WTC11 (cell line): Measurements from ENCODE around the gene TSEN54. TPM values are rescaled to one million over a fixed set of nuclear protein-coding genes. Genes with fewer than 3 reads are reported as not detected.
A peak's percentile ranks its signal among the peaks of the same experiment; 100 is the strongest.

Experiments
- ATAC-seq: fragments of 200-7000 bp; cut with Tn5 transposase; 2 replicates; pipeline ENCODE4 v1.10.0; 2021; ENCODE audit warnings: mild to moderate bottlenecking, moderate library complexity
- CTCF ChIA-PET: fragments of 300-600 bp; sonication (Branson Sonifier 250); formaldehyde crosslinking; loops from one replicate; lab custom pipeline; 2021; ENCODE audit warnings: antibody characterized with exemption; lab: Charles Lee
- POLR2A ChIA-PET: fragments of 350-600 bp; sonication (Branson Sonifier 250); formaldehyde crosslinking; loops from one replicate; lab custom pipeline; 2021; ENCODE audit warnings: antibody characterized with exemption; lab: Charles Lee
- DNase-seq: peaks from one replicate; pipeline ENCODE4 v3.0.0; 2021; ENCODE audit warnings: low spot score
- H3K27ac Mint-ChIP-seq: 2 replicates; pipeline ENCODE4 v1.8.0; 2021; ENCODE audit warnings: mixed read lengths
- H3K27me3 Mint-ChIP-seq: 2 replicates; pipeline ENCODE4 v1.8.0; 2021; ENCODE audit warnings: low read depth, mild to moderate bottlenecking, moderate library complexity, mixed read lengths
- H3K36me3 Mint-ChIP-seq: 2 replicates; pipeline ENCODE4 v1.8.0; 2021; ENCODE audit warnings: mixed read lengths
- H3K4me1 Mint-ChIP-seq: 2 replicates; pipeline ENCODE4 v1.8.0; 2022; ENCODE audit warnings: mixed read lengths
- H3K4me3 Mint-ChIP-seq: 2 replicates; pipeline ENCODE4 v1.8.0; 2021; ENCODE audit warnings: mild to moderate bottlenecking, moderate library complexity, mixed read lengths
- H3K9me3 Mint-ChIP-seq: 2 replicates; pipeline ENCODE4 v1.8.0; 2021; ENCODE audit warnings: mixed read lengths
- ELF4 ChIP-seq: sonication (generic); formaldehyde crosslinking; IDR thresholded peaks from 2 replicates; pipeline ENCODE4 v1.8.1; 2022; ENCODE audit warnings: low read depth, mild to moderate bottlenecking, moderate library complexity, missing genetic modification reagents
- ERG ChIP-seq: fragments of 250-450 bp; sonication (Bioruptor Pico); IDR thresholded peaks from 2 replicates; pipeline ENCODE4 v1.8.0; 2021; ENCODE audit warnings: mild to moderate bottlenecking
- ESRRA ChIP-seq: sonication (generic); formaldehyde crosslinking; IDR thresholded peaks from 2 replicates; pipeline ENCODE4 v1.8.1; 2022; ENCODE audit warnings: mild to moderate bottlenecking, missing genetic modification reagents, borderline replicate concordance
- FOXP1 ChIP-seq: sonication (generic); formaldehyde crosslinking; IDR thresholded peaks from 2 replicates; pipeline ENCODE4 v1.8.0; 2022; ENCODE audit warnings: missing genetic modification reagents, mild to moderate bottlenecking, moderate library complexity, borderline replicate concordance
- FOXP4 ChIP-seq: sonication (generic); formaldehyde crosslinking; IDR thresholded peaks from 2 replicates; pipeline ENCODE4 v1.8.0; 2022; ENCODE audit warnings: mild to moderate bottlenecking, missing genetic modification reagents
- GRHL2 ChIP-seq: fragments of 250-450 bp; sonication (Bioruptor Pico); IDR thresholded peaks from 2 replicates; pipeline ENCODE4 v1.8.0; 2022; ENCODE audit warnings: mild to moderate bottlenecking, moderate library complexity; ENCODE audit not compliant: insufficient replicate concordance, severe bottlenecking
- HMGA2 ChIP-seq: fragments of 250-450 bp; sonication (Bioruptor Pico); IDR thresholded peaks from 2 replicates; pipeline ENCODE4 v1.4.0; 2021; ENCODE audit warnings: mild to moderate bottlenecking, moderate library complexity
- IRF2 ChIP-seq: sonication (generic); formaldehyde crosslinking; IDR thresholded peaks from 2 replicates; pipeline ENCODE4 v1.8.0; 2022; ENCODE audit warnings: low read depth, missing genetic modification reagents, borderline replicate concordance
- NFYB ChIP-seq: sonication (generic); formaldehyde crosslinking; conservative IDR thresholded peaks from 2 replicates; pipeline ENCODE4 v1.8.0; 2022; ENCODE audit warnings: low read depth, missing genetic modification reagents
- NR3C1 ChIP-seq: sonication (generic); formaldehyde crosslinking; conservative IDR thresholded peaks from 2 replicates; pipeline ENCODE4 v1.8.1; 2023; ENCODE audit warnings: low read depth, mild to moderate bottlenecking, missing genetic modification reagents
- SMAD3 ChIP-seq: sonication (generic); formaldehyde crosslinking; IDR thresholded peaks from 2 replicates; pipeline ENCODE4 v1.8.0; 2022; ENCODE audit warnings: missing genetic modification reagents, mild to moderate bottlenecking, borderline replicate concordance
- SMAD4 ChIP-seq: sonication (generic); formaldehyde crosslinking; IDR thresholded peaks from 2 replicates; pipeline ENCODE4 v1.8.0; 2022; ENCODE audit warnings: mild to moderate bottlenecking, missing genetic modification reagents
- SOX15 ChIP-seq: fragments of 250-450 bp; sonication (Bioruptor Pico); IDR thresholded peaks from 2 replicates; pipeline ENCODE4 v1.9.0; 2021; ENCODE audit warnings: mild to moderate bottlenecking
- USF2 ChIP-seq: sonication (generic); formaldehyde crosslinking; IDR thresholded peaks from 2 replicates; pipeline ENCODE4 v1.8.1; 2023; ENCODE audit warnings: mild to moderate bottlenecking, missing genetic modification reagents, moderate library complexity
- ZBTB21 ChIP-seq: sonication (generic); formaldehyde crosslinking; IDR thresholded peaks from 2 replicates; pipeline ENCODE4 v1.8.1; 2023; ENCODE audit warnings: mild to moderate bottlenecking, missing genetic modification reagents, borderline replicate concordance
- ZNF219 ChIP-seq: sonication (generic); formaldehyde crosslinking; IDR thresholded peaks from 2 replicates; pipeline ENCODE4 v1.8.0; 2023; ENCODE audit warnings: missing genetic modification reagents, mild to moderate bottlenecking, borderline replicate concordance
- ZNF671 ChIP-seq: fragments of 250-450 bp; sonication (Bioruptor Pico); IDR thresholded peaks from 2 replicates; pipeline ENCODE4 v1.8.0; 2021; ENCODE audit warnings: mild to moderate bottlenecking
- total RNA-seq: library from RNA; stranded (reverse); gene quantifications from 3 replicates; pipeline ENCODE4 v1.2.3, GENCODE V29; 2021
- TF ChIP-seq, protein P1 (sequence below): sonication (generic); formaldehyde crosslinking; IDR thresholded peaks from 2 replicates; pipeline ENCODE4 v1.8.0; 2023; ENCODE audit warnings: missing genetic modification reagents, mild to moderate bottlenecking, borderline replicate concordance
- TF ChIP-seq, protein P2 (sequence below): fragments of 200-600 bp; IDR thresholded peaks from 2 replicates; pipeline ENCODE4 v1.8.0; 2022; ENCODE audit warnings: antibody characterized with exemption
- TF ChIP-seq, protein P3 (sequence below): fragments of 250-450 bp; sonication (Bioruptor Pico); IDR thresholded peaks from 2 replicates; pipeline ENCODE4 v1.9.0; 2021; ENCODE audit warnings: mild to moderate bottlenecking, borderline replicate concordance

TSEN54 gene
- total RNA-seq, 1 experiment from 2014 or later: 53.4 TPM

GRCh38 chr17:75486151-75486550, 30.2 kb upstream of the TSEN54 start:
- Mint-ChIP-seq H3K27ac (peak overlapping the region; percentile 74), H3K36me3 (no peaks in the 10 kb centered on the region), H3K27me3 (no peaks in the 10 kb centered on the region), H3K4me3 (no peak overlapping the region), H3K4me1 (peaks cover 6% of the 10 kb centered on the region), H3K9me3 (no peaks in the 10 kb centered on the region)
- ChIA-PET CTCF (interaction anchor here (0.5 to 2.4 kb wide), 5 partner anchors 52 to 246 kb away, joined by 3 to 15 read pairs (median 7); no protein-coding TSS in a partner anchor), POLR2A (no interaction called here)
- TF ChIP-seq, protein P1, sequence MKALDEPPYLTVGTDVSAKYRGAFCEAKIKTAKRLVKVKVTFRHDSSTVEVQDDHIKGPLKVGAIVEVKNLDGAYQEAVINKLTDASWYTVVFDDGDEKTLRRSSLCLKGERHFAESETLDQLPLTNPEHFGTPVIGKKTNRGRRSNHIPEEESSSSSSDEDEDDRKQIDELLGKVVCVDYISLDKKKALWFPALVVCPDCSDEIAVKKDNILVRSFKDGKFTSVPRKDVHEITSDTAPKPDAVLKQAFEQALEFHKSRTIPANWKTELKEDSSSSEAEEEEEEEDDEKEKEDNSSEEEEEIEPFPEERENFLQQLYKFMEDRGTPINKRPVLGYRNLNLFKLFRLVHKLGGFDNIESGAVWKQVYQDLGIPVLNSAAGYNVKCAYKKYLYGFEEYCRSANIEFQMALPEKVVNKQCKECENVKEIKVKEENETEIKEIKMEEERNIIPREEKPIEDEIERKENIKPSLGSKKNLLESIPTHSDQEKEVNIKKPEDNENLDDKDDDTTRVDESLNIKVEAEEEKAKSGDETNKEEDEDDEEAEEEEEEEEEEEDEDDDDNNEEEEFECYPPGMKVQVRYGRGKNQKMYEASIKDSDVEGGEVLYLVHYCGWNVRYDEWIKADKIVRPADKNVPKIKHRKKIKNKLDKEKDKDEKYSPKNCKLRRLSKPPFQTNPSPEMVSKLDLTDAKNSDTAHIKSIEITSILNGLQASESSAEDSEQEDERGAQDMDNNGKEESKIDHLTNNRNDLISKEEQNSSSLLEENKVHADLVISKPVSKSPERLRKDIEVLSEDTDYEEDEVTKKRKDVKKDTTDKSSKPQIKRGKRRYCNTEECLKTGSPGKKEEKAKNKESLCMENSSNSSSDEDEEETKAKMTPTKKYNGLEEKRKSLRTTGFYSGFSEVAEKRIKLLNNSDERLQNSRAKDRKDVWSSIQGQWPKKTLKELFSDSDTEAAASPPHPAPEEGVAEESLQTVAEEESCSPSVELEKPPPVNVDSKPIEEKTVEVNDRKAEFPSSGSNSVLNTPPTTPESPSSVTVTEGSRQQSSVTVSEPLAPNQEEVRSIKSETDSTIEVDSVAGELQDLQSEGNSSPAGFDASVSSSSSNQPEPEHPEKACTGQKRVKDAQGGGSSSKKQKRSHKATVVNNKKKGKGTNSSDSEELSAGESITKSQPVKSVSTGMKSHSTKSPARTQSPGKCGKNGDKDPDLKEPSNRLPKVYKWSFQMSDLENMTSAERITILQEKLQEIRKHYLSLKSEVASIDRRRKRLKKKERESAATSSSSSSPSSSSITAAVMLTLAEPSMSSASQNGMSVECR (CRISPR knock-in tag): no peak
- TF ChIP-seq ESRRA (CRISPR knock-in tag): no peak
- no peak for TF ChIP-seq ZNF671 (CRISPR knock-in tag)
- no peak for TF ChIP-seq NFYB
- no peak for TF ChIP-seq SMAD4 (CRISPR knock-in tag)
- no peak for TF ChIP-seq HMGA2 (CRISPR knock-in tag)
- TF ChIP-seq ELF4 (CRISPR knock-in tag): no peak
- no peak for TF ChIP-seq SOX15 (CRISPR knock-in tag)
- no peak for TF ChIP-seq FOXP1 (CRISPR knock-in tag)
- TF ChIP-seq, protein P2, sequence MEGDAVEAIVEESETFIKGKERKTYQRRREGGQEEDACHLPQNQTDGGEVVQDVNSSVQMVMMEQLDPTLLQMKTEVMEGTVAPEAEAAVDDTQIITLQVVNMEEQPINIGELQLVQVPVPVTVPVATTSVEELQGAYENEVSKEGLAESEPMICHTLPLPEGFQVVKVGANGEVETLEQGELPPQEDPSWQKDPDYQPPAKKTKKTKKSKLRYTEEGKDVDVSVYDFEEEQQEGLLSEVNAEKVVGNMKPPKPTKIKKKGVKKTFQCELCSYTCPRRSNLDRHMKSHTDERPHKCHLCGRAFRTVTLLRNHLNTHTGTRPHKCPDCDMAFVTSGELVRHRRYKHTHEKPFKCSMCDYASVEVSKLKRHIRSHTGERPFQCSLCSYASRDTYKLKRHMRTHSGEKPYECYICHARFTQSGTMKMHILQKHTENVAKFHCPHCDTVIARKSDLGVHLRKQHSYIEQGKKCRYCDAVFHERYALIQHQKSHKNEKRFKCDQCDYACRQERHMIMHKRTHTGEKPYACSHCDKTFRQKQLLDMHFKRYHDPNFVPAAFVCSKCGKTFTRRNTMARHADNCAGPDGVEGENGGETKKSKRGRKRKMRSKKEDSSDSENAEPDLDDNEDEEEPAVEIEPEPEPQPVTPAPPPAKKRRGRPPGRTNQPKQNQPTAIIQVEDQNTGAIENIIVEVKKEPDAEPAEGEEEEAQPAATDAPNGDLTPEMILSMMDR: no peak
- TF ChIP-seq ERG: no peak
- no peak for TF ChIP-seq ZBTB21 (CRISPR knock-in tag)
- no peak for TF ChIP-seq SMAD3 (CRISPR knock-in tag)
- no peak for TF ChIP-seq NR3C1
- TF ChIP-seq FOXP4: no peak
- TF ChIP-seq IRF2 (CRISPR knock-in tag): no peak
- no peak for TF ChIP-seq GRHL2 (CRISPR knock-in tag)
- no peak for DNase-seq
- ATAC-seq: no peak

DNA sequence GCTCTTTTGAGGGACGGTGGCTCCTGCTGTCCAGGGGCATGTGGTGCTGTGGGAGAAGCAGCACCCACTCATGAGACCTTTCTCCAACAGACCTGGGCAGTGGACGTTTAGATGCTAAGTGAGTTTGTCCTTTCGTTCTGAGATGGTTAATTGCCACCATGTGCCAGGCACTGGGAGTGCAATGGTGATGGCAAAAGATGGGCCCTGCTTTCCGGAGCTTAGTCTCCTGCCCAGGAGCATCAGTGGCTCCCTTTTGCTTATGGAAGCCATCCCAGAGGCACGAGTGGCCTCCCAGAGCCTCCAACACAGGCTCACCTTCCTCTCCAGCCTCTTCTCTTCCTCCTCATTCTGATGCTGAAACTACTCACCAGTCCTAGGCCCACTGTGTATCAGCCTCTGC, 29.4 kb upstream of the TSEN54 start:
- ChIA-PET POLR2A (no interaction called here), CTCF (interaction anchor here (0.8 to 2.4 kb wide), 11 partner anchors 9 to 247 kb away, joined by 3 to 15 read pairs (median 4); partner anchors contain the start of genes MIF4GD and SLC25A19)
- ATAC-seq: no peak
- no peak for DNase-seq
- H3K27ac Mint-ChIP-seq: peak overlapping the region; percentile 36; the same call in 1 of the 2 replicates
- no peaks in the 10 kb centered on the region for H3K27me3 Mint-ChIP-seq
- H3K9me3 Mint-ChIP-seq: no peaks in the 10 kb centered on the region
- peaks cover 6% of the 10 kb centered on the region for H3K4me1 Mint-ChIP-seq
- H3K36me3 Mint-ChIP-seq: no peaks in the 10 kb centered on the region
- no peak overlapping the region for H3K4me3 Mint-ChIP-seq
- TF ChIP-seq, protein P3, sequence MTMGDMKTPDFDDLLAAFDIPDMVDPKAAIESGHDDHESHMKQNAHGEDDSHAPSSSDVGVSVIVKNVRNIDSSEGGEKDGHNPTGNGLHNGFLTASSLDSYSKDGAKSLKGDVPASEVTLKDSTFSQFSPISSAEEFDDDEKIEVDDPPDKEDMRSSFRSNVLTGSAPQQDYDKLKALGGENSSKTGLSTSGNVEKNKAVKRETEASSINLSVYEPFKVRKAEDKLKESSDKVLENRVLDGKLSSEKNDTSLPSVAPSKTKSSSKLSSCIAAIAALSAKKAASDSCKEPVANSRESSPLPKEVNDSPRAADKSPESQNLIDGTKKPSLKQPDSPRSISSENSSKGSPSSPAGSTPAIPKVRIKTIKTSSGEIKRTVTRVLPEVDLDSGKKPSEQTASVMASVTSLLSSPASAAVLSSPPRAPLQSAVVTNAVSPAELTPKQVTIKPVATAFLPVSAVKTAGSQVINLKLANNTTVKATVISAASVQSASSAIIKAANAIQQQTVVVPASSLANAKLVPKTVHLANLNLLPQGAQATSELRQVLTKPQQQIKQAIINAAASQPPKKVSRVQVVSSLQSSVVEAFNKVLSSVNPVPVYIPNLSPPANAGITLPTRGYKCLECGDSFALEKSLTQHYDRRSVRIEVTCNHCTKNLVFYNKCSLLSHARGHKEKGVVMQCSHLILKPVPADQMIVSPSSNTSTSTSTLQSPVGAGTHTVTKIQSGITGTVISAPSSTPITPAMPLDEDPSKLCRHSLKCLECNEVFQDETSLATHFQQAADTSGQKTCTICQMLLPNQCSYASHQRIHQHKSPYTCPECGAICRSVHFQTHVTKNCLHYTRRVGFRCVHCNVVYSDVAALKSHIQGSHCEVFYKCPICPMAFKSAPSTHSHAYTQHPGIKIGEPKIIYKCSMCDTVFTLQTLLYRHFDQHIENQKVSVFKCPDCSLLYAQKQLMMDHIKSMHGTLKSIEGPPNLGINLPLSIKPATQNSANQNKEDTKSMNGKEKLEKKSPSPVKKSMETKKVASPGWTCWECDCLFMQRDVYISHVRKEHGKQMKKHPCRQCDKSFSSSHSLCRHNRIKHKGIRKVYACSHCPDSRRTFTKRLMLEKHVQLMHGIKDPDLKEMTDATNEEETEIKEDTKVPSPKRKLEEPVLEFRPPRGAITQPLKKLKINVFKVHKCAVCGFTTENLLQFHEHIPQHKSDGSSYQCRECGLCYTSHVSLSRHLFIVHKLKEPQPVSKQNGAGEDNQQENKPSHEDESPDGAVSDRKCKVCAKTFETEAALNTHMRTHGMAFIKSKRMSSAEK (CRISPR knock-in tag): no peak
- TF ChIP-seq SMAD4 (CRISPR knock-in tag): no peak
- no peak for TF ChIP-seq USF2 (CRISPR knock-in tag)
- TF ChIP-seq ZNF219 (CRISPR knock-in tag): no peak
